Astrocyte of the cerebellum (primary cell): ENCODE measurements around the gene PRKACB.

Experiments
- DNase-seq: peaks from one replicate; pipeline ENCODE4 v3.0.0-alpha.2; 2011; ENCODE audit warnings: low read depth
- H3K4me3 ChIP-seq: 2 replicates; pipeline ENCODE4 v1.5.1; 2011; ENCODE audit warnings: mild to moderate bottlenecking, low read depth, low read length, moderate library complexity
- in situ Hi-C: cut with HindIII; loops from 2 replicates; pipeline ENCODE4 v1.10.0; 2017; ENCODE audit warnings: low sequenced_read_pairs
- TF ChIP-seq, protein P1 (sequence below): IDR thresholded peaks from 2 replicates; pipeline ENCODE4 v1.5.1; 2012; ENCODE audit warnings: low read length, low read depth, moderate library complexity, mild to moderate bottlenecking; ENCODE audit errors: missing control alignments

Gene PRKACB

DNA sequence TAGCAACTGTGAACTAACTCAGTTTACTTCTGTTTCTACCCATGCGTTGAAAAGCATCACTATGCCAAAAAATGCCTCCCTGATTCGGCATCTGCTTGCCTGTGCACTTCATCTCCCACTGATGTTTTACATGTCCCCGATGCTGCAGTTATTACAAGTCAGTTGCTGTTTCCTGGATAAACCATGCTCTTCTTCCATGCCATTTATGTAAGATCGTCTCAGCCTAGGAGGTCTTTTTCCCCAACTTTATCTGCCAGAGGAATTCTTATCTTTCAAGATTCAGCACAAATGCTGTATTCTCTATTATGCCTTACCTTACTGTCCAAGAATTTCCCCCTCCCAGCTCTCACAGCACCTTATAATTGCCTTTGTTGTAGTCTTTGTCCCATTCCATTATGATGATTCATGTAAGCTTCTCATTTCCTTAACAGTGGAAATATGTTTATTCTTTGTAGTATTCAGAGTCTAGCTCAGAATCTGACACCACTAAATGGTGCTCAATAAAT is 30.0 kb downstream of the PRKACB start:
- H3K4me3 ChIP-seq = no peak overlapping the region
- DNase-seq = peak; percentile 59
- in situ Hi-C loops = no loop called here
- TF ChIP-seq, protein P1, sequence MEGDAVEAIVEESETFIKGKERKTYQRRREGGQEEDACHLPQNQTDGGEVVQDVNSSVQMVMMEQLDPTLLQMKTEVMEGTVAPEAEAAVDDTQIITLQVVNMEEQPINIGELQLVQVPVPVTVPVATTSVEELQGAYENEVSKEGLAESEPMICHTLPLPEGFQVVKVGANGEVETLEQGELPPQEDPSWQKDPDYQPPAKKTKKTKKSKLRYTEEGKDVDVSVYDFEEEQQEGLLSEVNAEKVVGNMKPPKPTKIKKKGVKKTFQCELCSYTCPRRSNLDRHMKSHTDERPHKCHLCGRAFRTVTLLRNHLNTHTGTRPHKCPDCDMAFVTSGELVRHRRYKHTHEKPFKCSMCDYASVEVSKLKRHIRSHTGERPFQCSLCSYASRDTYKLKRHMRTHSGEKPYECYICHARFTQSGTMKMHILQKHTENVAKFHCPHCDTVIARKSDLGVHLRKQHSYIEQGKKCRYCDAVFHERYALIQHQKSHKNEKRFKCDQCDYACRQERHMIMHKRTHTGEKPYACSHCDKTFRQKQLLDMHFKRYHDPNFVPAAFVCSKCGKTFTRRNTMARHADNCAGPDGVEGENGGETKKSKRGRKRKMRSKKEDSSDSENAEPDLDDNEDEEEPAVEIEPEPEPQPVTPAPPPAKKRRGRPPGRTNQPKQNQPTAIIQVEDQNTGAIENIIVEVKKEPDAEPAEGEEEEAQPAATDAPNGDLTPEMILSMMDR = no peak

DNA sequence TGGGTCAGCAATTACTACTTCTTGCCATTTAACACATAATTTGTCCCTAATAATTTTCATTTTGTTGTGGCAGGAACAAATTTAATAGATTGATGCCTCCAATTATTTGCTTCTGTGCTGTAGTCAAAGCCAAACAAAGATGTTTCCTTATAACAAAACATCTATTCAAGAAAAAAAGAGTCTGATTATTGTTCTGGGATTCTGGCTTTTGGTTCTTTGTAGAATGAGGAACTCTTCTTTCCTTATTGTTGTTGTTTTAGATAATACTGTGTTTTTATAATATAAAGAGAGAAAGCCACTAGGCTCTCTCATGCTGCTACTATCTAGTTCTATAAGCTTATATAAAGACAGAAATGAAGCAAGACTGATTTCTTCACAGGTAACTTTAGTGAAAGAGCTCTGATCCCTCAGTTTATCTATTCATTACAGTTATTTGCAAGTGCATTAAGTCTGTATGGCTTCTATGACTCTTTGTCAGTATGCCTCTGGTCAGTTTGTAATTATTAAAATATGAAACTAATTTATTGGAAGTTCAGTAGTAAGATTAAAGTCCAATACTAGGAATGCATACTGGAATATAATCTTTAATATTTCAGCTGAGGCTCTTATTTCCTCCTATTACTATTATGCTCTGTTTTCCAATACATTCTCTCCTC is 37.4 kb downstream of the PRKACB start:
- no peak overlapping the region for H3K4me3 ChIP-seq
- no peak for DNase-seq
- TF ChIP-seq, protein P1 = no peak
- in situ Hi-C loops = no loop called here

DNA sequence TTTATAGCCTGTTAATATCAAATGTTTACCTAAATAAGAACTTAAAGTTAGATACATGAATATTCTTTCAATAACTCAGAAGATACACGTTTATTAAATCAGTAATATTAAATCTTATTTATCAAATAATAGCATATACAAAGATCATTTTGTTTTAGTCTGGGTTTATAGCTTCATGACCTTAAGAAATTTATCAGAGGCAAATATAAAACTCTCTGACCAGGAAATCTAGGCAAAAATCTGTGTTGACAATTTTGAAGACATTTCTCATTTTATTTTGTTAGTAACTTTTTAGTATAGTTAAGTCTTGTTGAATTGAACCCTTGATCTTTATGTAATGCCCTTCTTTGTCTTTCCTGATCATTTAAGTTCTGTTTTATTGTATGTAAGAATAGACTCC is 46.4 kb downstream of the PRKACB start:
- TF ChIP-seq, protein P1 = no peak
- no peak for DNase-seq
- no peak overlapping the region for H3K4me3 ChIP-seq
- in situ Hi-C loops = no loop called here

DNA sequence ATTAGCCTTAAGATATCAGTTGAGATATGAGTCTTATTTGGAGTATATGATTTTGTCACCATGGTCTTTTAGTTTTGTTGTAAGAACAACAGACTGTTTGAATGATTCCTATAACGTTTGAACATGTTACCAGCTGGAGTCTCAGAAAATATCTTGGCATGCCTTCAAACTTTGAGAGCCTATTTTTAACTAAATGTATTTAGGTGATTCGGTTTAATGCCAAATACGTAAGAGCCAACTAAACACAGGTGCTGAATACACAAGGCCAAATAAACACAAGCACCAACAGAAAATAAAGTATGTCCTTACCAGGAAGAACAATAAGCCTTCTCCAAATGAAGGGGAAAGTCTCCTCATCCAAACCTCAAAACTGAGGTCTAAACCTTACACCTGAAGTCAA is 48.6 kb downstream of the PRKACB start:
- TF ChIP-seq, protein P1 = no peak
- DNase-seq = no peak
- in situ Hi-C loops = no loop called here
- no peak overlapping the region for H3K4me3 ChIP-seq

DNA sequence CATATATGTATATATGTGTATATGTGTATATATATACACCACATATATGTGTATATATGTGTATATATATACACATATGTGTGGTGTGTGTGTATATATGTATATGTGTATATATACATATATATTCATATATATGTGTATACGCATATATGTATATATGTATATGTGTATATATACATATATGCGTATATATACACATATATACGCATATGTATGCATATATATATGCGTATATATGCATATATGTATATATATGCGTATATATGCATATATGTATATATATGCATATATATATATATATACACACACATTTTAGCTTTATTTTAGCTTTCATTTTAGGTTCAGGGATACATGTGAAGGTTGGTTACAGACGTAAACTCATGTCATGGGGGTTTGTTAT is 54.8 kb downstream of the PRKACB start:
- no peak for DNase-seq
- in situ Hi-C loops = no loop called here
- H3K4me3 ChIP-seq = no peak overlapping the region

DNA sequence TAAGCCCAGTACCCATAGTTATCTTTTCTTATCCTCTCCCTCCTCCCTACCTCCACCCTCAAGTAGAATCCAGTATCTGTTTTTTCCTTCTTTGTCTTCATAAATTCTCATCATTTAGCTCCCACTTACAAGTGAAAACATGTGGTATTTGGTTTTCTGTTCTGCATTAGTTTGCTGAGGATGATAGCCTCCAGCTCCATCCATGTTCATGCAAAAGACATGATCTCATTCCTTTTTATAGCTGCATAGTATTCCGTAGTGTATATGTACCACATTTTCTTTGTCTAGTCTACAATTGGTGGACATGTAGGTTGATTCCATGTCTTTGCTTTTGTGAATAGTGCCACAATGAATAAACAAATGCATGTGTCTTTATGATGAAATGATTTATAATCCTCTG is 55.2 kb downstream of the PRKACB start:
- DNase-seq = no peak
- in situ Hi-C loops = no loop called here
- no peak overlapping the region for H3K4me3 ChIP-seq
- TF ChIP-seq, protein P1 = no peak

More for the DNA sequence above, 54.8 kb downstream of the PRKACB start:
- TF ChIP-seq, protein P1 = no peak
